OCI-LY7 (cell line): ENCODE measurements around the gene AFG3L2. TPM values are rescaled to one million over a fixed set of nuclear protein-coding genes. Genes with fewer than 3 reads are reported as not detected.
A peak's percentile ranks its signal among the peaks of the same experiment; 100 is the strongest.

ENCODE experiments used
- BruUV-seq: library from RNA; stranded (reverse); fragments of 400-500 nt; replicated peaks from 2 replicates; lab custom pipeline; 2021; lab: Mats Ljungman, UMichigan
- CTCF ChIA-PET: fragments of 300-600 bp; sonication (Branson Sonifier 250); formaldehyde crosslinking; loops from one replicate; lab custom pipeline; 2022; ENCODE audit warnings: antibody characterized with exemption; ENCODE audit not compliant: unreplicated experiment; lab: Charles Lee
- POLR2A ChIA-PET: fragments of 300-600 bp; sonication (Branson Sonifier 250); formaldehyde crosslinking; loops from one replicate; lab custom pipeline; 2022; ENCODE audit warnings: antibody characterized with exemption; lab: Charles Lee
- DNase-seq: peaks from one replicate; pipeline ENCODE4 v3.0.0-alpha.2; 2015; ENCODE audit warnings: low spot score
- H2AFZ ChIP-seq: fragments of 200-600 bp; sonication (generic), shearing (Covaris generic); 2 replicates; pipeline ENCODE4 v1.6.1; 2014; ENCODE audit warnings: mild to moderate bottlenecking, antibody characterized with exemption, low read length, moderate library complexity
- H3K27ac ChIP-seq: fragments of 200-600 bp; sonication (generic); 2 replicates; pipeline ENCODE4 v1.5.1; 2014; ENCODE audit warnings: mixed run types, low read depth, mild to moderate bottlenecking, moderate library complexity, low read length, inconsistent platforms; ENCODE audit not compliant: poor library complexity, severe bottlenecking
- H3K36me3 ChIP-seq: fragments of 200-600 bp; sonication (generic); 2 replicates; pipeline ENCODE4 v1.6.1; 2014; ENCODE audit warnings: mild to moderate bottlenecking, antibody characterized with exemption, low read length, moderate library complexity, mixed read lengths; ENCODE audit not compliant: insufficient read depth
- H3K4me1 ChIP-seq: fragments of 200-600 bp; sonication (generic); 2 replicates; pipeline ENCODE4 v1.5.1; 2014; ENCODE audit warnings: mild to moderate bottlenecking, low read length; ENCODE audit not compliant: insufficient read depth, poor library complexity, severe bottlenecking
- H3K4me2 ChIP-seq: fragments of 200-600 bp; sonication (generic); 2 replicates; pipeline ENCODE4 v1.6.1; 2014; ENCODE audit warnings: mild to moderate bottlenecking, low read length
- H3K4me3 ChIP-seq: fragments of 200-600 bp; sonication (generic); 2 replicates; pipeline ENCODE4 v1.5.1; 2014; ENCODE audit warnings: mild to moderate bottlenecking, low read depth, low read length; ENCODE audit not compliant: poor library complexity, severe bottlenecking
- H3K79me2 ChIP-seq: fragments of 200-600 bp; sonication (generic); 2 replicates; pipeline ENCODE4 v1.6.1; 2016; ENCODE audit warnings: low read depth, mild to moderate bottlenecking, low read length, moderate library complexity, mixed read lengths; ENCODE audit not compliant: insufficient read depth
- H3K9me2 ChIP-seq: fragments of 200-600 bp; sonication (generic); 2 replicates; pipeline ENCODE4 v1.6.1; 2016; ENCODE audit warnings: mild to moderate bottlenecking, low read length, mixed read lengths; ENCODE audit not compliant: insufficient read depth
- H3K9me3 ChIP-seq: fragments of 200-600 bp; sonication (generic); 2 replicates; pipeline ENCODE4 v1.6.1; 2014; ENCODE audit warnings: mild to moderate bottlenecking, mixed run types, low read length, mixed read lengths
- H4K20me1 ChIP-seq: fragments of 200-600 bp; sonication (generic); 2 replicates; pipeline ENCODE4 v1.6.1; 2014; ENCODE audit warnings: mild to moderate bottlenecking, antibody characterized with exemption, low read length, moderate library complexity, mixed read lengths; ENCODE audit not compliant: insufficient read depth
- EZH2phosphoT487 ChIP-seq: fragments of 200-600 bp; sonication (generic); IDR thresholded peaks from 2 replicates; pipeline ENCODE4 v1.6.1; 2018; ENCODE audit warnings: low read depth, borderline replicate concordance, mild to moderate bottlenecking, mixed run types, antibody characterized with exemption, low read length, moderate library complexity, mixed read lengths
- intact Hi-C: fragments of 100-400 bp; cut with micrococcal nuclease; formaldehyde crosslinking; loops from one replicate; pipeline ENCODE4 v1.10.0; 2022; ENCODE audit not compliant: unreplicated experiment
- total RNA-seq, 2 experiments: library from RNA; depleted of rRNA in 1 of 2; stranded (reverse); fragments of >200 nt in 1 of 2; shearing (Covaris generic) in 1 of 2; gene quantifications; 2 replicates each; pipeline ENCODE4 v1.2.3, GENCODE V29; 2014 to 2022
- TF ChIP-seq, protein P1 (sequence below): fragments of 200-600 bp; sonication (generic); conservative IDR thresholded peaks from 2 replicates; pipeline ENCODE4 v1.5.1; 2014; ENCODE audit warnings: mild to moderate bottlenecking, antibody characterized with exemption, low read length, moderate library complexity, mixed read lengths

The AFG3L2 gene
- total RNA-seq, 2 experiments from 2014 or later: 44.8 to 72.7 TPM

DNA sequence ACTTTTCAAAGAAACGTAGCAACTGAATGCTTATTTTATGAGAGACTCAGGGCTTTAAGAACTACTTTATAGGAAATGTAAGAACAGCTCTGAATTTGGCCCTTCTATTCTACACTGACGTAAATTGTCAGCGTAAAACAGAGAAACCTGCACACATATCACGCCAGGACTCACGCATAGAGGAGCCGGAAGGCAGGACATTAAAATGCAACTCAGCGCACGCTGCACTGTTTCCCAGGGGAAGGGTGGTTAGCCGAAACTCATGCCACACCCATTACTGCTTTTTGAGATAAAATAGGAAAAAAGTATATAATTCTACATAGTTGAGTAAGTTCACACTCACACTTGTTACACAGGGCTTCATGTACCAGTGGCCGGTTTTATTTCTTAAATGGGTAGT, 61.5 kb downstream of the AFG3L2 start:
- Histone ChIP-seq H3K9me2 (no peaks in the 10 kb centered on the region), H3K4me2 (0 out of 2 replicates have a peak overlapping the region, but pooled peaks have one; percentile 49), H2AFZ (peak overlapping the region; percentile 16; the same call in 1 of the 2 replicates), H3K27ac (no peak overlapping the region), H3K9me3 (peaks cover 19% of the 10 kb centered on the region), H3K4me3 (no peak overlapping the region), H3K79me2 (no peaks in the 10 kb centered on the region), H3K36me3 (no peaks in the 10 kb centered on the region), H4K20me1 (no peaks in the 10 kb centered on the region), H3K4me1 (peaks cover 47% of the 10 kb centered on the region)
- no peak for DNase-seq
- ChIA-PET POLR2A (interaction anchor here (0.5 kb wide), 1 partner anchor 64 kb away, joined by 3 read pairs; no protein-coding TSS in a partner anchor), CTCF (interaction anchor here (1.0 to 2.1 kb wide), 2 partner anchors 12 to 13 kb away, joined by 3 to 6 read pairs; no protein-coding TSS in a partner anchor)
- intact Hi-C loops: loop anchor here (5.0 kb wide), 1 partner anchor 62 kb away; the partner anchor contains the start of gene AFG3L2
- TF ChIP-seq EZH2phosphoT487: no peak
- TF ChIP-seq, protein P1, sequence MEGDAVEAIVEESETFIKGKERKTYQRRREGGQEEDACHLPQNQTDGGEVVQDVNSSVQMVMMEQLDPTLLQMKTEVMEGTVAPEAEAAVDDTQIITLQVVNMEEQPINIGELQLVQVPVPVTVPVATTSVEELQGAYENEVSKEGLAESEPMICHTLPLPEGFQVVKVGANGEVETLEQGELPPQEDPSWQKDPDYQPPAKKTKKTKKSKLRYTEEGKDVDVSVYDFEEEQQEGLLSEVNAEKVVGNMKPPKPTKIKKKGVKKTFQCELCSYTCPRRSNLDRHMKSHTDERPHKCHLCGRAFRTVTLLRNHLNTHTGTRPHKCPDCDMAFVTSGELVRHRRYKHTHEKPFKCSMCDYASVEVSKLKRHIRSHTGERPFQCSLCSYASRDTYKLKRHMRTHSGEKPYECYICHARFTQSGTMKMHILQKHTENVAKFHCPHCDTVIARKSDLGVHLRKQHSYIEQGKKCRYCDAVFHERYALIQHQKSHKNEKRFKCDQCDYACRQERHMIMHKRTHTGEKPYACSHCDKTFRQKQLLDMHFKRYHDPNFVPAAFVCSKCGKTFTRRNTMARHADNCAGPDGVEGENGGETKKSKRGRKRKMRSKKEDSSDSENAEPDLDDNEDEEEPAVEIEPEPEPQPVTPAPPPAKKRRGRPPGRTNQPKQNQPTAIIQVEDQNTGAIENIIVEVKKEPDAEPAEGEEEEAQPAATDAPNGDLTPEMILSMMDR: no peak
- BruUV-seq: no TSS peak

DNA sequence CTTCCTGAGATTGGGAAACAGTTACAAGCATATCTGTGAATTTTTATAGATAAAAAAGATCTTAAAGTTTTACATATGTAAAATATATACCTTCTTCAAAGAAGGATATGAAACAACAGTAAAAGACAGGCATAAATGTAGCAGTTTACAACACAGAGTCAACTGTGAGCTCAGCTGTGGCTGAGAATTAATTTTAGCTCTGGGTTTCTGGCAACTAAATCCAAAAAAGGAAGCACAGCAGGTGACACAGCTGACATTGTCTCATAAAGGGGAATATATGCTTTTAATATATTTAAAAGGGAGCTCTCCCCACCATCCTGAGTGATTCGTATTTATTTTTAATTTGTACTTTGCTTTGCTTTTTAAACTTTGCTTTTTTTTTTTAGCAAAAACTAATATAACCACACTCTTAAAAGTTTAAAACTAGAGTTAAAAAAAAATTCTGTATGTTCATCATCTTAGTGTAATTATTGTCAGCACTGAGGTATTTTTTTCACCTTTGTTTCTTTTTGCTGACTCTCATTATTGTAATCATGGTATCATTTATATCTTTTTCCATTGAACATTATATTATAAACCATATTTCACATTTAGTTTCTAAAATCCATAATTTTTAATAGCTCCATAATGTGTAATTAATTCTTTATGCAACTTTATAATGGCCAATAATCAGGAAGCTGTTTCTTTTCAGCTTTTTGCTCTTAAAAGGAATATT, 62.3 kb downstream of the AFG3L2 start:
- TF ChIP-seq, protein P1: no peak
- no peak for TF ChIP-seq EZH2phosphoT487
- peaks cover 19% of the 10 kb centered on the region for H3K9me3 ChIP-seq
- H3K36me3 ChIP-seq: no peaks in the 10 kb centered on the region
- peak overlapping the region; percentile 16; the same call in 1 of the 2 replicates for H2AFZ ChIP-seq
- peak overlapping the region; percentile 48 for H3K27ac ChIP-seq
- H3K4me1 ChIP-seq: peaks cover 47% of the 10 kb centered on the region
- POLR2A ChIA-PET: interaction anchor here (0.5 to 2.0 kb wide), 3 partner anchors 62 to 409 kb away, joined by 3 to 7 read pairs (median 4); partner anchors contain the start of gene AFG3L2
- H3K4me2 ChIP-seq: peak overlapping the region; percentile 49
- H4K20me1 ChIP-seq: no peaks in the 10 kb centered on the region
- no peak overlapping the region for H3K4me3 ChIP-seq
- H3K79me2 ChIP-seq: no peaks in the 10 kb centered on the region
- no TSS peak for BruUV-seq
- H3K9me2 ChIP-seq: no peaks in the 10 kb centered on the region
- DNase-seq: peak; percentile 58
- intact Hi-C loops: loop anchor here (5.0 kb wide), 2 partner anchors 63 to 633 kb away; partner anchors contain the start of genes AFG3L2 and SEH1L
- CTCF ChIA-PET: interaction anchor here (1.0 to 2.1 kb wide), 2 partner anchors 12 to 14 kb away, joined by 3 to 6 read pairs; no protein-coding TSS in a partner anchor
